GM18505 (cell line): ENCODE results near the gene HYDIN.
"Not testable (repeated sequence)": the region's sequence is repeated elsewhere in the genome, so short reads cannot be mapped to it uniquely, and the experiment has no call there.

ENCODE experiments used
- ATAC-seq: cut with Tn5 transposase; IDR thresholded peaks from one replicate; pipeline ENCODE4 v1.9.1; 2021; ENCODE audit not compliant: unreplicated experiment

Gene HYDIN

GRCh38 chr16:70992511-70992910, 238.0 kb downstream of the HYDIN start:
- ATAC-seq, result not testable (repeated sequence)

- ATAC-seq, result not testable (repeated sequence)
Observed at GRCh38 chr16:70987019-70987715, 243.4 kb downstream of the HYDIN start.

- ATAC-seq, result not testable (repeated sequence)
Observed at GRCh38 chr16:70984675-70985074, 245.8 kb downstream of the HYDIN start.

- not testable (repeated sequence) for ATAC-seq
Observed at GRCh38 chr16:70968332-70968731, 262.2 kb downstream of the HYDIN start.

- not testable (repeated sequence) for ATAC-seq
Observed at GRCh38 chr16:70960169-70960568, 270.4 kb downstream of the HYDIN start.

- not testable (repeated sequence) for ATAC-seq
Observed at GRCh38 chr16:70954922-70955321, 275.6 kb downstream of the HYDIN start.

- not testable (repeated sequence) for ATAC-seq
Observed at GRCh38 chr16:70953824-70954223, 276.7 kb downstream of the HYDIN start.

GRCh38 chr16:70943551-70943950, 287.0 kb downstream of the HYDIN start:
- not testable (repeated sequence) for ATAC-seq

GRCh38 chr16:70939690-70940359, 290.7 kb downstream of the HYDIN start:
- ATAC-seq, result not testable (repeated sequence)

GRCh38 chr16:70936781-70937525, 293.6 kb downstream of the HYDIN start:
- ATAC-seq, result not testable (repeated sequence)

GRCh38 chr16:70935325-70935724, 295.2 kb downstream of the HYDIN start:
- not testable (repeated sequence) for ATAC-seq

- not testable (repeated sequence) for ATAC-seq
Observed at GRCh38 chr16:70933746-70934145, 296.8 kb downstream of the HYDIN start.

- ATAC-seq, result not testable (repeated sequence)
Observed at GRCh38 chr16:70930757-70931156, 299.8 kb downstream of the HYDIN start.

- not testable (repeated sequence) for ATAC-seq
Observed at GRCh38 chr16:70922164-70922563, 308.4 kb downstream of the HYDIN start.

GRCh38 chr16:70920661-70921060, 309.9 kb downstream of the HYDIN start:
- not testable (repeated sequence) for ATAC-seq

GRCh38 chr16:70888208-70888607, 342.3 kb downstream of the HYDIN start:
- ATAC-seq, result not testable (repeated sequence)

- ATAC-seq, result not testable (repeated sequence)
Observed at GRCh38 chr16:70884652-70885051, 345.9 kb downstream of the HYDIN start.

- ATAC-seq, result not testable (repeated sequence)
Observed at GRCh38 chr16:70882311-70882710, 348.2 kb downstream of the HYDIN start.

- not testable (repeated sequence) for ATAC-seq
Observed at GRCh38 chr16:70877895-70878294, 352.6 kb downstream of the HYDIN start.

GRCh38 chr16:70876442-70876841, 354.1 kb downstream of the HYDIN start:
- not testable (repeated sequence) for ATAC-seq

GRCh38 chr16:70864698-70865097, 365.8 kb downstream of the HYDIN start:
- not testable (repeated sequence) for ATAC-seq
